GM19452 (cell line): ENCODE measurements around the gene NADK.

Experiments
- ATAC-seq: cut with Tn5 transposase; IDR thresholded peaks from one replicate; pipeline ENCODE4 v1.9.1; 2021; ENCODE audit not compliant: unreplicated experiment

Gene NADK

DNA sequence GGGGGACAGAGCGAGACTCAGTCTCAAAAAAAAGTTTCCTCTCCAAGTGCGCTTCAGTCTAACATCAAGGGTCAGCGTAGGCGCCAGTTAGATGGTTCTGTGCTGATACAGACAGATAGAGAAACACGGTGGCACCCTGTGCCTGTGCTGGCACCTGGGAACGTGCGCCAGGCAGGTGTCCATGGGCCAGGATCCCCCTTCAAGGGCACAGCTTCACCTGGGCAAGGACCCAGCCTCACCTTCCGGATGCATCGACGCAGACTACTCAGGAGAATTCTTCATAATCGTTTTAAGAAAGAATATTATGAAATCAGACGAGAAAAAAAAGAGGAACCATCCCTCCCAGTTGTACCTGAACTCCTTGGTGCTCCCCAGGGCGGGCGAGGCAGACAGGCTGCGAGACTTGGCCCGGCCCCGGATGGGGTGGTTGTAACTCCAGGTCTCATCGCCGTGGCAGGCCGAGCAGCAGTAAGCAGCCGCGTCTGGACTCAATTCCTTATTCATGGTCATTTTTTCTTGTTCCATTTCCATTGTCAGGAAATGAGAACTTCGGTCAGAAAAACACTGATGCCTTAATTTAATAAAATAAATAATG lies 13.3 kb downstream of the NADK start:
- ATAC-seq: no peak

GRCh38 chr1:1763657-1764621 lies 14.3 kb downstream of the NADK start:
- no peak for ATAC-seq

GRCh38 chr1:1761504-1762376 lies 16.5 kb downstream of the NADK start:
- ATAC-seq: no peak

GRCh38 chr1:1760715-1761114 lies 17.6 kb downstream of the NADK start:
- ATAC-seq: no peak

DNA sequence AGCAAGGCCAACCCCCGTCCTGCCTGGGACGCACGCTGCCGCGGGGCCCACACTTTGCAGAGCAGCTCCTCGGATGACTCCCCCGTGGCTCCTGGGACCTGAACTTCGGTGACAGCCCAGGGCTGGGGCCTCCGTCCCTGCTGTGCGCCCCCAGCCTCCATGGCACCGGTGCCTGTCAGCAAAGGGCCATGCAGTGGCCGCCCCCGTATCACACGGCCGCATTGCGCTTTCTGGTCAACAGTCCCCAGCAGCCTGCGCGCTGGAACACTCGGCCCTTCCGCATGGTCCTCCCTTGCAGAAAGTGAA lies 18.0 kb downstream of the NADK start:
- no peak for ATAC-seq

- ATAC-seq: no peak
These were observed 18.6 kb downstream of the NADK start for GRCh38 chr1:1759456-1760344.

- no peak for ATAC-seq
These were observed 19.4 kb downstream of the NADK start for GRCh38 chr1:1758692-1759455.

DNA sequence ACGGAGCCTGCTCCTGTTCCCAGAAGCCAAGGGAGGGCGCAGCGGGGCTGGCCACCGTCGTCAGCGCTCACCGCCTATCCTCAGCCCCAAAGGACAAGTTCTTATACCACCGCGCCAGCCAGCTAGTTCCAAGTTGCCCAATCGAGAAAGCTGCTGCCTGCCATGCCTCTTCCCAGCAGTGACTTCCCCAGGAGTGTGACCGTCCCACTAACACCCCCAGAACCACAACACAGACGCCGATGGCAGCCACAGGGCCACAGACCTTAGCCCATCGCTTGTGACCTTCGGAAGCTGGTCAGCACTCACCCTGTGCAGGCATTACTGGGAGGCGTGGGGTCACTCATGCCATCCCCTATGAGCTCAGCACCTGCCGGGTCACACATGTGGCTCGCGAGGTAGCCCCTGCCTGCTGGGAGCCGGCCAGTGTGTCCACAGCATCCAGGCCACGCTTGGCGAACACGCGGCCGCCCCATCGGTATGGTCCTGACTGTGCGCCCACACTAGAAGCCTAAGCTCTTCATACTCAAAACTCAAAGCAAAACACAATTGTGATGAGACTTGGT lies 20.1 kb downstream of the NADK start:
- ATAC-seq: no peak

GRCh38 chr1:1757422-1758058 lies 20.7 kb downstream of the NADK start:
- ATAC-seq: no peak

- ATAC-seq: no peak
These were observed 21.4 kb downstream of the NADK start for GRCh38 chr1:1756661-1757421.

DNA sequence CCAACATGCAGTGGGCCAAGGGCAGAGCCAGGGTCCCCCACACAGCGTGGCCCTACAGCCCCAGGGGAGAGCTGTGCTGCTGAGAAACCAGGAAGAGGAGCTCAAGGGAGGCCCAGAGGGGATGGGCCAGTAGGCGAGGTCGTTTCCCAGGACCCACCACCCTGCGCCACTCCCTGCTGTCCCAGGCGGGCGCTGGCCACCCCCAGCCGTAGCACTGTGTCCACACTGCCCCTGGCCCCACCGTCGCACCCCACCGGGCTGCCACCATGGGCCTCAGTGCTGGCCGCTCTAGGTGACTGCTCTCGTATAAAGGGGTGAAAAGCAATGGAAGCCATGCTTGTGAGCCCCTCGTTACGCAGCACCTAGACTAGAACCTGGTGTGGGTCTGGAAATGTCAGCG lies 22.4 kb downstream of the NADK start:
- no peak for ATAC-seq

DNA sequence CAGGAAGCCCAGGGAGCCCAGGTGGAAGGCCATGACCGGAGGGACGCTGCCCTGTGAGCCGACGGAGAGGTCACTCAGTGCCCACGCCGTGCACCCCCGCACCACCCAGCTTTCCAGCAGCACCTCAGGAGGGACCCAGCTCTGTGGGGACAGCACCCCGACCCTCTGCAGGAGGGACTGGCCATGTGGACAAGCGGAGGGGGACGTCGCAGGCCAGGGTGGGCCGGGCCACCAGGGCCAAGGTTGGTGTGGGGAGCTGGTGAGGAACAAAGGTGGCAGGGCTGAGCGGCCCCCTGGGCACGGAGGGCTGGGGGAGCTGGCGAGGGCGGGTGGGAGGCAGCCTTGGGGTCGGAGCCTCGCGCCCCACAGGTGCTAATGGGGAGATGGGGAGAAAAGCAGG lies 22.8 kb downstream of the NADK start:
- no peak for ATAC-seq

DNA sequence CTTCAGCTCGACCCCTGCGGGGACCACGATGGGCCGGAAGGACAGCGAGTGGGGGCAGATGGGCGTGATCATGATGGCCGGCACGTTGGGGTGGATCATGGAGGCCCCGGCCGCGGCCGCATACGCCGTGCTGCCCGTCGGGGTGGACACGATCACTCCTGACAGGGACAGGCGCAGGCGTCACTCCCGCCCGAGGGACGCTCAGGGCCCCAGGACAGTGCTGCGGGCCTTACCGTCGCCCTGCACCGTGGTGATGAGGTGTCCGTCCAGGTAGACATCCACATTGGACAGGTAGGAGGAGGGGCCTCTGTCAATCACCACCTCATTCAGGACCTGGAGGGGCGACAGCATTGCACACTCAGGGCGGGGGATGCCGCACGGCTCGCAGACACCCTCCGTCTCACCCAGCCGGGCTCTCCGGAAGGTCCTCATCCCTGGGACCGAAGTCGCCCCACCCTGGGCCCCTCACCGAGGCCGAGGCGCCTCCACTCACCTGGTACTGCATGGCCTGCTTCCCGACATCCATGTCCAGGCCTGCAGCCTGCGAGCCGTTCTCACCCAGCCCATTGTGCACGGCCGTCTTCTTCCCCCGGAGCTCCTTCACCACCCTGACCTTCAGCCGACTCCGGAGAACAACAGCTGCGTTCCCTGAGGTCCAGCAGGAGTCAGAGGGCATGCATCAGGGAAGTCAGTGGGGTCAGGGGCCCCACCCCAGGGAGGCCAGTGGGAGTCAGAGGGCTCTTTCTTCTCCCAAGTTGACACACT lies 24.0 kb downstream of the NADK start:
- ATAC-seq: no peak

GRCh38 chr1:1753607-1754005 lies 24.7 kb downstream of the NADK start:
- no peak for ATAC-seq

GRCh38 chr1:1752636-1753606 lies 25.3 kb downstream of the NADK start:
- ATAC-seq: no peak

DNA sequence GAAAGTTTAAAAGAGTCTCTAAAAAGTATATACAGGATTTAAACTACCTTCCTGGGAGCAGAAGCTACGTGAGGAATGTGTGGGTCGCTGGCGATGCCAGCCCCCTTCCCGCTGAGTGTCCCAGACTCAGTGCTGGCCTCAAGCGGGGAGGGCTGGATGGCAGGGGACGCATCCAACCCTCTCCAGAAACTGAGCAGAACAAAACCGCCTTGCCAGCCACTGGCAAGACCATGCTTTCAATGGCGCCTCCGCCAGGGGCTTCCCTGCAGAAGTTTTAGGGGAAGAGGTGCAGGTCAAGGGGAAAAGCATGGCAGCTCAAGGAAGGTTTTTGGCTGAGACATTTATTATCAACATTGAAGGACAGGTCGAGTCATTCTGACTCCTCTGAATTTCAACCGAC lies 26.1 kb downstream of the NADK start:
- no peak for ATAC-seq
